HepG2 (cell line): ENCODE data around the gene PACS1. TPM values are rescaled to one million over a fixed set of nuclear protein-coding genes. Genes with fewer than 3 reads are reported as not detected.

ENCODE experiments used
- CENPX ChIP-seq: sonication (generic); formaldehyde crosslinking; IDR thresholded peaks from 2 replicates; pipeline ENCODE4 v1.9.0; 2021; ENCODE audit warnings: mild to moderate bottlenecking, missing genetic modification reagents, moderate library complexity
- CREB1 ChIP-seq, 2 experiments: fragments of 450-650 bp in 1 of 2; IDR thresholded peaks; 2 replicates each; pipeline ENCODE4 v1.6.1; 2016 to 2017; ENCODE audit warnings: control low read depth in 1 of 2, mild to moderate bottlenecking in 1 of 2, missing compliant biosample characterization in 1 of 2, missing genetic modification characterization in 1 of 2
- EZH2 ChIP-seq: conservative IDR thresholded peaks from 2 replicates; pipeline ENCODE4 v1.6.1; 2012; ENCODE audit warnings: mild to moderate bottlenecking, low read depth, low read length, moderate library complexity
- FOXP1 ChIP-seq, 2 experiments: fragments of 450-650 bp in 1 of 2; IDR thresholded peaks; 2 replicates each; pipeline ENCODE4 v1.6.1; 2017 to 2018; ENCODE audit warnings: antibody characterized with exemption in 1 of 2
- HNF4G ChIP-seq, 2 experiments: sonication (generic) in 1 of 2; formaldehyde crosslinking in 1 of 2; IDR thresholded peaks; 2 replicates each; pipeline versions ENCODE4 v1.4.0 to v1.6.1; 2011 to 2020; ENCODE audit warnings: borderline replicate concordance in 2 of 2, low read depth in 2 of 2, mild to moderate bottlenecking in 2 of 2, low read length in 1 of 2, missing genetic modification reagents in 1 of 2, moderate library complexity in 1 of 2
- ISX ChIP-seq: sonication (generic); formaldehyde crosslinking; conservative IDR thresholded peaks from 2 replicates; pipeline ENCODE4 v1.5.0; 2020; ENCODE audit warnings: missing genetic modification reagents
- MATR3 ChIP-seq: sonication (generic); formaldehyde crosslinking; IDR thresholded peaks from 2 replicates; pipeline ENCODE4 v1.4.0; 2020; ENCODE audit warnings: missing genetic modification reagents
- MTF2 ChIP-seq: sonication (generic); formaldehyde crosslinking; IDR thresholded peaks from 2 replicates; pipeline ENCODE4 v1.5.0; 2020; ENCODE audit warnings: missing genetic modification reagents, borderline replicate concordance
- PAXIP1 ChIP-seq: sonication (generic); formaldehyde crosslinking; conservative IDR thresholded peaks from 2 replicates; pipeline ENCODE4 v1.4.0; 2020; ENCODE audit warnings: mild to moderate bottlenecking, missing genetic modification reagents, moderate library complexity
- PCBP2 ChIP-seq: fragments of 200-400 bp; formaldehyde crosslinking; optimal IDR thresholded peaks from 2 replicates; pipeline ENCODE3; 2018; ENCODE audit warnings: low read length, low read depth; ENCODE audit not compliant: poor library complexity, severe bottlenecking
- RBM39 ChIP-seq: fragments of 200-400 bp; formaldehyde crosslinking; IDR thresholded peaks from one replicate; pipeline ENCODE4 v1.6.1; 2018; ENCODE audit warnings: antibody characterized with exemption, mild to moderate bottlenecking, low read depth, low read length; ENCODE audit not compliant: poor library complexity, severe bottlenecking
- SOX13 ChIP-seq, 3 experiments: fragments of 450-650 bp in 1 of 3; sonication (generic) in 1 of 3; formaldehyde crosslinking in 1 of 3; IDR thresholded peaks in 2 of 3; conservative IDR thresholded peaks in 1 of 3; 2 replicates each; pipeline versions ENCODE4 v1.5.0 to v1.6.1; 2016 to 2020; ENCODE audit warnings: antibody characterized with exemption in 1 of 3, mild to moderate bottlenecking in 1 of 3, missing compliant biosample characterization in 1 of 3, missing genetic modification reagents in 1 of 3, moderate library complexity in 1 of 3
- TP53 ChIP-seq: sonication (generic); formaldehyde crosslinking; conservative IDR thresholded peaks from 2 replicates; pipeline ENCODE4 v1.4.0; 2020; ENCODE audit warnings: missing genetic modification reagents
- ZMYM3 ChIP-seq: sonication (generic); formaldehyde crosslinking; IDR thresholded peaks from 2 replicates; pipeline ENCODE4 v1.5.1; 2020; ENCODE audit warnings: mild to moderate bottlenecking, missing genetic modification reagents
- ZNF552 ChIP-seq: sonication (generic); formaldehyde crosslinking; IDR thresholded peaks from 2 replicates; pipeline ENCODE4 v1.9.0; 2022; ENCODE audit warnings: missing genetic modification reagents, mild to moderate bottlenecking, borderline replicate concordance
- ZXDC ChIP-seq: sonication (generic); formaldehyde crosslinking; IDR thresholded peaks from 2 replicates; pipeline ENCODE4 v1.5.0; 2020; ENCODE audit warnings: mild to moderate bottlenecking, missing genetic modification reagents
- polyA plus RNA-seq, 8 experiments: library from polyadenylated mRNA; depleted of rRNA in 3 of 8; stranded (reverse) in 7 of 8; unstranded in 1 of 8; fragments of >200 nt; fragmentation: Illumina TruSeq in 4 of 8; extraction: Trizol in 4 of 8; gene quantifications; 2 replicates each; pipeline versions ENCODE4 v1.2.1 to v1.2.3, GENCODE V29; 2011 to 2016; ENCODE audit warnings: low read depth in 4 of 8, missing spikeins in 1 of 8, mixed read lengths in 1 of 8; ENCODE audit not compliant: insufficient read depth in 1 of 8
- total RNA-seq, 5 experiments: library from RNA; depleted of rRNA; stranded (reverse); fragments of >200 nt; fragmentation: Illumina TruSeq; extraction: Trizol; gene quantifications; 2 replicates each; pipeline ENCODE4 v1.2.3, GENCODE V29; 2016; ENCODE audit warnings: low read depth in 1 of 5
- TF ChIP-seq, protein P1 (sequence below): sonication (generic); formaldehyde crosslinking; IDR thresholded peaks from 2 replicates; pipeline ENCODE4 v1.8.1; 2023; ENCODE audit warnings: mild to moderate bottlenecking, missing genetic modification reagents
- TF ChIP-seq, protein P2 (sequence below): IDR thresholded peaks from 2 replicates; pipeline ENCODE4 v1.6.1; 2012; ENCODE audit warnings: inconsistent platforms

Gene PACS1
- total and polyA plus RNA-seq, 2 of the 13 experiments (the other 11 are each of a cell fraction or from before 2014, with no cell fraction given): 7.6 to 8.6 TPM

- TF ChIP-seq ZXDC (no peak), HNF4G (IDR thresholded peaks at IDR 0.05; ENCODE audit: borderline replicate concordance, low read depth, low read length) (no peak; the same call in 1 of the 2 replicates), HNF4G (CRISPR knock-in tag; IDR thresholded peaks at IDR 0.05; ENCODE audit: borderline replicate concordance, low read depth) (peak; percentile 45; the same call in 1 of the 2 replicates), CREB1 (IDR thresholded peaks at IDR 0.05) (peak; percentile 89), CREB1 (CRISPR knock-in tag; IDR thresholded peaks at IDR 0.05) (peak; percentile 88), FOXP1 (IDR thresholded peaks at IDR 0.05) (no peak), FOXP1 (CRISPR knock-in tag; IDR thresholded peaks at IDR 0.05) (no peak), ISX (CRISPR knock-in tag) (0 out of 2 replicates have a peak, but pooled peaks have one; percentile 9), MATR3 (no peak), PAXIP1 (CRISPR knock-in tag) (peak; percentile 30; the same call in 1 of the 2 replicates), CENPX (CRISPR knock-in tag) (no peak), TP53 (CRISPR knock-in tag) (peak; percentile 3; the same call in 1 of the 2 replicates), ZMYM3 (no peak), RBM39 (peak; percentile 40), SOX13 (IDR thresholded peaks at IDR 0.05) (no peak), SOX13 (CRISPR knock-in tag; conservative IDR thresholded peaks at IDR 0.05 in 1 of 2, IDR thresholded peaks at IDR 0.05 in 1 of 2) (no peak; a peak in 1 of 4 replicates), PCBP2 (no peak), MTF2 (CRISPR knock-in tag) (no peak), EZH2 (no peak), ZNF552 (CRISPR knock-in tag) (no peak)
- TF ChIP-seq, protein P1, sequence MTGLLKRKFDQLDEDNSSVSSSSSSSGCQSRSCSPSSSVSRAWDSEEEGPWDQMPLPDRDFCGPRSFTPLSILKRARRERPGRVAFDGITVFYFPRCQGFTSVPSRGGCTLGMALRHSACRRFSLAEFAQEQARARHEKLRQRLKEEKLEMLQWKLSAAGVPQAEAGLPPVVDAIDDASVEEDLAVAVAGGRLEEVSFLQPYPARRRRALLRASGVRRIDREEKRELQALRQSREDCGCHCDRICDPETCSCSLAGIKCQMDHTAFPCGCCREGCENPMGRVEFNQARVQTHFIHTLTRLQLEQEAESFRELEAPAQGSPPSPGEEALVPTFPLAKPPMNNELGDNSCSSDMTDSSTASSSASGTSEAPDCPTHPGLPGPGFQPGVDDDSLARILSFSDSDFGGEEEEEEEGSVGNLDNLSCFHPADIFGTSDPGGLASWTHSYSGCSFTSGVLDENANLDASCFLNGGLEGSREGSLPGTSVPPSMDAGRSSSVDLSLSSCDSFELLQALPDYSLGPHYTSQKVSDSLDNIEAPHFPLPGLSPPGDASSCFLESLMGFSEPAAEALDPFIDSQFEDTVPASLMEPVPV: peak; percentile 64; the same call in 1 of the 2 replicates
- TF ChIP-seq, protein P2, sequence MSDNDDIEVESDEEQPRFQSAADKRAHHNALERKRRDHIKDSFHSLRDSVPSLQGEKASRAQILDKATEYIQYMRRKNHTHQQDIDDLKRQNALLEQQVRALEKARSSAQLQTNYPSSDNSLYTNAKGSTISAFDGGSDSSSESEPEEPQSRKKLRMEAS: peak; percentile 86
Measured at GRCh38 chr11:66288671-66289547, 218.8 kb downstream of the PACS1 start, which contains the start of gene YIF1A (continued).
